MCF 10A (cell line): Measurements from ENCODE around the gene ACAP2. TPM values are rescaled to one million over a fixed set of nuclear protein-coding genes. Genes with fewer than 3 reads are reported as not detected.
"Not testable (repeated sequence)": the region's sequence is repeated elsewhere in the genome, so short reads cannot be mapped to it uniquely, and the experiment has no call there.

ENCODE experiments used
- BruUV-seq: library from RNA; stranded (reverse); fragments of 400-500 nt; replicated peaks from 2 replicates; lab custom pipeline; 2021; lab: Mats Ljungman, UMichigan
- CTCF ChIA-PET: fragments of 300-600 bp; sonication (Branson Sonifier 250); formaldehyde crosslinking; extraction: SDS; loops from one replicate; lab custom pipeline; 2021; ENCODE audit warnings: antibody characterized with exemption, inconsistent platforms; lab: Yijun Ruan, JAX
- POLR2A ChIA-PET: fragments of 300-600, 350-650 bp; sonication (Branson Sonifier 250); formaldehyde crosslinking; extraction: SDS; loops from one replicate; lab custom pipeline; 2020; ENCODE audit warnings: antibody characterized with exemption, inconsistent platforms; lab: Yijun Ruan, JAX
- DNase-seq: peaks from one replicate; pipeline ENCODE4 v3.0.0-alpha.2; 2018; ENCODE audit not compliant: unreplicated experiment
- H3K27ac Mint-ChIP-seq: one replicate; pipeline ENCODE4 v1.8.0; 2022; ENCODE audit warnings: mild to moderate bottlenecking, low read depth, mixed read lengths; ENCODE audit not compliant: unreplicated experiment
- H3K27me3 Mint-ChIP-seq: one replicate; pipeline ENCODE4 v1.8.0; 2022; ENCODE audit warnings: mixed read lengths; ENCODE audit not compliant: insufficient read depth, unreplicated experiment
- H3K36me3 Mint-ChIP-seq: one replicate; pipeline ENCODE4 v1.8.0; 2022; ENCODE audit warnings: mild to moderate bottlenecking, moderate library complexity, mixed read lengths; ENCODE audit not compliant: insufficient read depth, unreplicated experiment
- H3K4me1 Mint-ChIP-seq: one replicate; pipeline ENCODE4 v1.8.0; 2022; ENCODE audit warnings: mixed read lengths; ENCODE audit not compliant: insufficient read depth, unreplicated experiment
- H3K4me3 Mint-ChIP-seq: one replicate; pipeline ENCODE4 v1.8.0; 2022; ENCODE audit warnings: mild to moderate bottlenecking, moderate library complexity, mixed read lengths; ENCODE audit not compliant: unreplicated experiment
- H3K9me3 Mint-ChIP-seq: one replicate; pipeline ENCODE4 v1.8.0; 2022; ENCODE audit warnings: mixed read lengths; ENCODE audit not compliant: unreplicated experiment
- CTCF ChIP-seq: fragments of 200-600 bp; IDR thresholded peaks from one replicate; pipeline ENCODE4 v1.8.0; 2022; ENCODE audit warnings: antibody characterized with exemption, mild to moderate bottlenecking; ENCODE audit not compliant: unreplicated experiment
- intact Hi-C: fragments of 100-400 bp; cut with micrococcal nuclease; formaldehyde crosslinking; loops from 2 replicates; pipeline ENCODE4 v1.14.1; 2022
- total RNA-seq: library from RNA; stranded (reverse); gene quantifications from 2 replicates; pipeline ENCODE4 v1.2.3, GENCODE V29; 2022

Gene ACAP2
- total RNA-seq, 1 experiment from 2014 or later = 53.2 TPM

- no peaks in the 10 kb centered on the region for H3K27me3 Mint-ChIP-seq
- peaks cover 13% of the 10 kb centered on the region for H3K9me3 Mint-ChIP-seq
- H3K27ac Mint-ChIP-seq = no peak overlapping the region
- H3K4me1 Mint-ChIP-seq = peaks cover 7% of the 10 kb centered on the region
- ChIA-PET POLR2A (no interaction called here), CTCF (no interaction called here)
- intact Hi-C loops = no loop called here
- DNase-seq = no peak
- H3K36me3 Mint-ChIP-seq = peaks cover 6% of the 10 kb centered on the region
- TF ChIP-seq CTCF = no peak
- BruUV-seq = no TSS peak
- no peak overlapping the region for H3K4me3 Mint-ChIP-seq
These were observed 205.8 kb downstream of the ACAP2 start for GRCh38 chr3:195236801-195237570.

- Mint-ChIP-seq H3K4me1 (no peaks in the 10 kb centered on the region), H3K9me3 (peaks cover 14% of the 10 kb centered on the region), H3K27ac (no peak overlapping the region), H3K36me3 (peaks cover 6% of the 10 kb centered on the region), H3K27me3 (no peaks in the 10 kb centered on the region), H3K4me3 (no peak overlapping the region)
- no peak for DNase-seq
- intact Hi-C loops = no loop called here
- CTCF ChIA-PET = no interaction called here
- TF ChIP-seq CTCF = no peak
- POLR2A ChIA-PET = no interaction called here
- BruUV-seq = no TSS peak
These were observed 206.6 kb downstream of the ACAP2 start for GRCh38 chr3:195236076-195236798.

- no peaks in the 10 kb centered on the region for H3K4me1 Mint-ChIP-seq
- DNase-seq = no peak
- no peak overlapping the region for H3K4me3 Mint-ChIP-seq
- no peak overlapping the region for H3K27ac Mint-ChIP-seq
- intact Hi-C loops = no loop called here
- ChIA-PET POLR2A (no interaction called here), CTCF (no interaction called here)
- peaks cover 8% of the 10 kb centered on the region for H3K9me3 Mint-ChIP-seq
- no peaks in the 10 kb centered on the region for H3K27me3 Mint-ChIP-seq
- BruUV-seq = no TSS peak
- no peak for TF ChIP-seq CTCF
- H3K36me3 Mint-ChIP-seq = no peaks in the 10 kb centered on the region
These were observed 212.6 kb downstream of the ACAP2 start for GRCh38 chr3:195230244-195230643.

- POLR2A ChIA-PET, H3K4me3 Mint-ChIP-seq, BruUV-seq, H3K27me3 Mint-ChIP-seq, H3K27ac Mint-ChIP-seq, H3K4me1 Mint-ChIP-seq, H3K9me3 Mint-ChIP-seq, intact Hi-C loops, DNase-seq, H3K36me3 Mint-ChIP-seq: not testable (repeated sequence)
- CTCF ChIA-PET = interaction anchor here (0.6 kb wide), 1 partner anchor 82 kb away, joined by 3 read pairs; no protein-coding TSS in a partner anchor
These were observed 213.9 kb downstream of the ACAP2 start for GRCh38 chr3:195228886-195229285.
